Esophagus squamous epithelium (tissue), 5 donors: ENCODE data around the gene TBCD. TPM values are rescaled to one million over a fixed set of nuclear protein-coding genes. Genes with fewer than 3 reads are reported as not detected.

Experiments
- DNase-seq: peaks from one replicate; lab custom pipeline; 2025; lab: John Stamatoyannopoulos, UW
- H3K27ac ChIP-seq, 4 donors: fragments of 200-600 bp; sonication (generic); one replicate each; pipeline ENCODE4 v1.5.1; 2016 to 2019; ENCODE audit warnings: mild to moderate bottlenecking in 1 of 4
- H3K27me3 ChIP-seq, 4 donors: fragments of 200-600 bp; sonication (generic); 1 replicate in 3 of 4; 2 replicates in 1 of 4; pipeline versions ENCODE4 v1.5.1 to v1.6.0; 2017 to 2021; ENCODE audit warnings: antibody characterized with exemption in 1 of 4
- H3K36me3 ChIP-seq, 3 donors: fragments of 200-600 bp; sonication (generic); one replicate each; pipeline ENCODE4 v1.5.1; 2016 to 2019
- H3K4me1 ChIP-seq, 3 donors: fragments of 200-600 bp; sonication (generic); one replicate each; pipeline ENCODE4 v1.5.1; 2017 to 2019
- H3K4me3 ChIP-seq, 4 donors: fragments of 200-600 bp; sonication (generic); 1 replicate in 3 of 4; 2 replicates in 1 of 4; pipeline ENCODE4 v1.5.1; 2016 to 2019; ENCODE audit warnings: mild to moderate bottlenecking in 2 of 4, moderate library complexity in 1 of 4
- H3K9me3 ChIP-seq, 3 donors: fragments of 200-600 bp; sonication (generic); one replicate each; pipeline ENCODE4 v1.5.1; 2016 to 2019
- POLR2A ChIP-seq, 4 donors: fragments of 450-650 bp; IDR thresholded peaks; one replicate each; pipeline ENCODE4 v1.6.1; 2017; ENCODE audit warnings: antibody characterized with exemption in 4 of 4, mild to moderate bottlenecking in 4 of 4, moderate library complexity in 3 of 4
- WGBS, 2 donors: methylation state at CpG; one replicate each; pipeline ENCODE4 v1.1.5; 2018; 5-methylcytosine and 5-hydroxymethylcytosine counted together
- intact Hi-C: fragments of 100-400 bp; cut with DNase I; formaldehyde crosslinking; loops from one replicate; pipeline ENCODE4 v1.15.0; 2022
- total RNA-seq, 4 donors: library from RNA; depleted of rRNA; stranded (reverse); fragments of >200 nt; gene quantifications; one replicate each; pipeline ENCODE4 v1.1.0, GENCODE V29; 2016
- TF ChIP-seq, protein P1 (sequence below), 6 experiments: fragments of 450-650 bp in 4 of 6; fragments of 200-600 bp in 2 of 6; sonication (generic) in 2 of 6; IDR thresholded peaks; one replicate each; pipeline ENCODE4 v1.5.1; 2016 to 2019; ENCODE audit warnings: antibody characterized with exemption in 6 of 6, mild to moderate bottlenecking in 4 of 6, moderate library complexity in 4 of 6
- donor health status: DM: yes; HTN: yes; CAD: no.

Gene TBCD
- total RNA-seq, 4 donors from 2014 or later: 38.8 to 58.3 (median 55.0) TPM

DNA sequence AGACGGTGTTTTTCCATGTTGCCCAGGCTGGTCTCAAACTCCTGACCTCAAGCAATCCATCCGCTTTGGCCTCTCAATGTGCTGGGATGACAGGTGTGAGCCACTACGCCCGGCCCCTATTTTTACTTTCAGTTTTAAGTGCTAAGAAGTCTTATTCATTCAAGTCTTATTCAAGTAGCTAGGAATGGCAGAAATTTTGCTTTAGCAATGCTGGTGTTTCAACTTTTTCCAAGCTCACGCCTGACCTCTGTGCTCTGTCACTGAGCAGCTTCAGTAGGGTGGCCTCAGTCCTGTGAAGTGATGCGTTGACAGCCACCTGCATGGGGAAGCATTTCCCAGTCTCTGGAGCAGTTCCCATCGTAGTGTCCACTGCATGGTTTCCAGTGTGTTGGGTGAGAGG is 75.1 kb downstream of the TBCD start:
- no peaks in the 10 kb centered on the region for H3K9me3 ChIP-seq
- peaks cover 0 to 38% (median 7%) of the 10 kb centered on the region in 3 donors for H3K4me1 ChIP-seq
- TF ChIP-seq POLR2A (IDR thresholded peaks at IDR 0.05): no peak
- TF ChIP-seq, protein P1, sequence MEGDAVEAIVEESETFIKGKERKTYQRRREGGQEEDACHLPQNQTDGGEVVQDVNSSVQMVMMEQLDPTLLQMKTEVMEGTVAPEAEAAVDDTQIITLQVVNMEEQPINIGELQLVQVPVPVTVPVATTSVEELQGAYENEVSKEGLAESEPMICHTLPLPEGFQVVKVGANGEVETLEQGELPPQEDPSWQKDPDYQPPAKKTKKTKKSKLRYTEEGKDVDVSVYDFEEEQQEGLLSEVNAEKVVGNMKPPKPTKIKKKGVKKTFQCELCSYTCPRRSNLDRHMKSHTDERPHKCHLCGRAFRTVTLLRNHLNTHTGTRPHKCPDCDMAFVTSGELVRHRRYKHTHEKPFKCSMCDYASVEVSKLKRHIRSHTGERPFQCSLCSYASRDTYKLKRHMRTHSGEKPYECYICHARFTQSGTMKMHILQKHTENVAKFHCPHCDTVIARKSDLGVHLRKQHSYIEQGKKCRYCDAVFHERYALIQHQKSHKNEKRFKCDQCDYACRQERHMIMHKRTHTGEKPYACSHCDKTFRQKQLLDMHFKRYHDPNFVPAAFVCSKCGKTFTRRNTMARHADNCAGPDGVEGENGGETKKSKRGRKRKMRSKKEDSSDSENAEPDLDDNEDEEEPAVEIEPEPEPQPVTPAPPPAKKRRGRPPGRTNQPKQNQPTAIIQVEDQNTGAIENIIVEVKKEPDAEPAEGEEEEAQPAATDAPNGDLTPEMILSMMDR (IDR thresholded peaks at IDR 0.05): no peak
- no peak for DNase-seq
- H3K27ac ChIP-seq: peak overlapping the region in 1 of 4 donors; percentile 0
- H3K4me3 ChIP-seq: no peak overlapping the region
- intact Hi-C loops: no loop called here
- WGBS, 2 donors: 95 to 96% methylated on average over 7 of the region's 7 CpGs
- no peaks in the 10 kb centered on the region for H3K27me3 ChIP-seq
- H3K36me3 ChIP-seq: peaks cover 14 to 60% (median 17%) of the 10 kb centered on the region in 3 donors

DNA sequence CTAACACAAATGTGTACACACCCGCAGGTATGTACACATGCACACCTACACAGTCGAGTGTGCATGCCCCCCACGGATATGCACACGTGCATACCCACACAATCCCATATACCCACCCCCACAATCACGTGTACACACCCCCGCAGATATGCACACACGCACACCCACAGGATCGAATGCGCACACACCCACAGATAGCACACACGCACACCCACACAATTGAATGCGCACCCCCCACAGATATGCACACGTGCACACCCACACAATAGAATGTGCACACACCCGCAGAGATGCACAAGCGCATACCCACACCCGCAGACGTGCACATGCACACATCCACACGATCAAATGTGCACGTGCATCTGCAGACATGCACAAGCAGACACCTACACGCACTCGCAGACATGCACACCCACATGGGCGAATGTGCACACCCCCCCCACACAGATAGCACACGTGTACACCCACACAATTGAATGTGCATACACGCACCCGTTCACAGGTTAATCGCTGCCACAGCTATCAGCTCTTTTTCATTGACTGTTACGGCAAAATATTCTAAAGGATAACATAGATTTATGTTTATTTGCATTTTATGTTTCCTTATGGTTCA is 77.1 kb downstream of the TBCD start:
- Histone ChIP-seq H3K4me3 (no peak overlapping the region), H3K9me3 (no peaks in the 10 kb centered on the region), H3K36me3 (peaks cover 14 to 74% (median 24%) of the 10 kb centered on the region in 3 donors), H3K27ac (no peak overlapping the region), H3K4me1 (peaks cover 0 to 31% (median 7%) of the 10 kb centered on the region in 3 donors), H3K27me3 (no peaks in the 10 kb centered on the region)
- TF ChIP-seq, protein P1 (IDR thresholded peaks at IDR 0.05): no peak
- TF ChIP-seq POLR2A (IDR thresholded peaks at IDR 0.05): no peak
- DNase-seq: no peak
- intact Hi-C loops: no loop called here
- 96% methylated on average over 12 to 25 of the region's 26 CpGs for WGBS, 2 donors

DNA sequence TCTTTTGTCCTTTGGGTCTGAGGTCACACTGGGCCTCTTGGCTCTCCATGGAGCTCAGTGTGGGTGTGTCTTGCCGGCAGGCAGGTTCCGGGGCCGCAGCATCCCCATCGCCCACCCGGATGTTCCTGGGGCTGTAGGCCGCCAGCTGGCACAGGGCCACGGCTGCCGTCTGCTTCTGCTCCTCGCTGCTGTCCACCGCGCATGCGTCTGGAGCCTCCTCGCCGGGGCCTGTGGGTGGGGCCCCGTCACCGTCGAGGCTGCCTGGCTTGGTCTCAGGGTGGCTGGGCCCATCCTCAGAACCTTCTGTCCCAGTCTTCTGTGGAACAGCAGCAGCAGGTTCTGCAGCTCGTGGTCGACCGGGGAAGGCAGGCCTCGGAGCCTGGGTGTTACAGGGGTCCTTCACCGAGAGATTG is 78.4 kb downstream of the TBCD start:
- TF ChIP-seq POLR2A (IDR thresholded peaks at IDR 0.05): no peak
- TF ChIP-seq, protein P1 (IDR thresholded peaks at IDR 0.05): no peak

DNA sequence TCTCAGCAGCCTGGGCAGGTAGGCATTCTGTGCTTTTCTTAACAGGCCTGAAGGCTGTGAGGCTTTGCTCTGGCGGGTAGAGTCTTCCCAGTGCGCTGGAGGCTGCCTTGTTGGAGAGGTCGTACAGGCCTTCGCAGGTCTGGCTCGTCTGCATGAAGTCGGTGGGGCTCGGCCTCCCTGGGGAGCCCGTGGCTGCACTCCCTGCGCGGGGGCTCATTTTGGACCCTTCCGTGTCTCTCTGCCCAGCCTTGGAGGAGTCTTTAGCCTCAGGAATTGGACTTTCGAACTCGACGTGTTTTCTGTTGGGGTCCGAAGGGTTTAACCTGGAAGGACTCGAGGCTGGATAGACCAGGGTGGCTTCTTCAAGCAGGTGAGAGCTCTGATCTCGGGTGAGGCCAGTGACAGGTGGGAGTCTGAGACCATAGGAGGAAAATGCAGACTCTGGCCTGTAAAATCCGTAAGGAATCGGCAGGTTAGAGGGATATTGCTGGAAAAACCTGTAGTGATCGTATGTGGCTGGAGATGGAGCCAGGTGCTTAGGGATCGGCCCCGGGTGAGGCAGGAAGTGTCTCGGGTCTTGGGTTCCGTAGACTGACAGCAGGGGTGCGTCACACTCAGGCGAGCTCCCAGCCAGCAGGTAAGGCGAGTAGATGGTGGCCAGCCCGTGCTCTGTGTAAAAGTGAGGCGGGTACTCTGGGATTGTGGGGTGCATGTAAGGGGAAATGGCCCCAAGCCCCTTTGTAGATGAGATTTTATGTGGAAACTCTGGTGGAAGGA is 79.4 kb downstream of the TBCD start:
- WGBS, 2 donors: 91 to 95% methylated on average over 14 of the region's 29 CpGs
- DNase-seq: no peak
- peak overlapping the region in 3 of 4 donors; percentile 27 to 93 (median 89) for H3K27ac ChIP-seq

More for the DNA sequence above, 78.4 kb downstream of the TBCD start:
- Histone ChIP-seq H3K4me3 (no peak overlapping the region), H3K4me1 (peaks cover 0 to 41% (median 7%) of the 10 kb centered on the region in 3 donors), H3K36me3 (peaks cover 14 to 82% (median 24%) of the 10 kb centered on the region in 3 donors), H3K27ac (peak overlapping the region in 2 of 4 donors; percentile 26 to 93), H3K9me3 (no peaks in the 10 kb centered on the region), H3K27me3 (no peaks in the 10 kb centered on the region)
- intact Hi-C loops: no loop called here
- DNase-seq: no peak
- 75% methylated on average over 4 of the region's 22 CpGs; no CpG with 5 or more reads in 1 of the 2 donors for WGBS, 2 donors

More for the DNA sequence above, 79.4 kb downstream of the TBCD start:
- peaks cover 14 to 89% (median 24%) of the 10 kb centered on the region in 3 donors for H3K36me3 ChIP-seq
- peaks cover under 1 to 50% (median 7%) of the 10 kb centered on the region in 3 donors for H3K4me1 ChIP-seq
- no peaks in the 10 kb centered on the region for H3K9me3 ChIP-seq
- H3K4me3 ChIP-seq: no peak overlapping the region
- intact Hi-C loops: no loop called here
- no peak for TF ChIP-seq POLR2A (IDR thresholded peaks at IDR 0.05)
- TF ChIP-seq, protein P1 (IDR thresholded peaks at IDR 0.05): no peak
- no peaks in the 10 kb centered on the region for H3K27me3 ChIP-seq
